ENCODE data around the gene CD79B. TPM values are rescaled to one million over a fixed set of nuclear protein-coding genes. Genes with fewer than 3 reads are reported as not detected.

The CD79B gene
- total and polyA plus RNA-seq, 3 donors from 2014 or later: 0.62 to 4.3 (median 0.87) TPM

DNA sequence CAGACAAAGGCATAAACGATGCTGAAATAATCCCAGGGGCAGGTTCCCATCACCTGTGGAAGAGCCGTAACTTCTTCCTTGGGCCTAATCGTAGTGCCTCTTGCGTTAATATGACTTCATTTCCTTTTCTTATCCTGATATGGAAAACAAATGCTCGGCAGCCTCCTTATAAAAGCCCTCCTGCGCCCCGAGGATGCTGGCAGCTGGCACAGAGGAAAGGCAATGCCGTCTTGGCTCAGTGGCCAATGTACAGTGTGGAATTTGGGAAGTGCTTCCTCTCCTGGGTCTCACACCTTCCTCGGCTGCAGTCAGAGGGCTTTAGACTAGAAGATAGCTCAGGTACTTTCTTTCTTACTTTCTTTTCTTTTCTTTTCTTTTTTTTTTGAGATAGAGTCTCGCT lies 37.1 kb upstream of the CD79B start:
- H3K27ac ChIP-seq: no peak overlapping the region
- no peaks in the 10 kb centered on the region for H3K36me3 ChIP-seq (ENCODE audit: low read depth, missing control alignments)
- H3K9me3 ChIP-seq: no peaks in the 10 kb centered on the region
- TF ChIP-seq, protein P1, sequence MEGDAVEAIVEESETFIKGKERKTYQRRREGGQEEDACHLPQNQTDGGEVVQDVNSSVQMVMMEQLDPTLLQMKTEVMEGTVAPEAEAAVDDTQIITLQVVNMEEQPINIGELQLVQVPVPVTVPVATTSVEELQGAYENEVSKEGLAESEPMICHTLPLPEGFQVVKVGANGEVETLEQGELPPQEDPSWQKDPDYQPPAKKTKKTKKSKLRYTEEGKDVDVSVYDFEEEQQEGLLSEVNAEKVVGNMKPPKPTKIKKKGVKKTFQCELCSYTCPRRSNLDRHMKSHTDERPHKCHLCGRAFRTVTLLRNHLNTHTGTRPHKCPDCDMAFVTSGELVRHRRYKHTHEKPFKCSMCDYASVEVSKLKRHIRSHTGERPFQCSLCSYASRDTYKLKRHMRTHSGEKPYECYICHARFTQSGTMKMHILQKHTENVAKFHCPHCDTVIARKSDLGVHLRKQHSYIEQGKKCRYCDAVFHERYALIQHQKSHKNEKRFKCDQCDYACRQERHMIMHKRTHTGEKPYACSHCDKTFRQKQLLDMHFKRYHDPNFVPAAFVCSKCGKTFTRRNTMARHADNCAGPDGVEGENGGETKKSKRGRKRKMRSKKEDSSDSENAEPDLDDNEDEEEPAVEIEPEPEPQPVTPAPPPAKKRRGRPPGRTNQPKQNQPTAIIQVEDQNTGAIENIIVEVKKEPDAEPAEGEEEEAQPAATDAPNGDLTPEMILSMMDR (IDR thresholded peaks at IDR 0.05): no peak
- TF ChIP-seq POLR2A (IDR thresholded peaks at IDR 0.05): no peak
- H3K4me1 ChIP-seq: no peaks in the 10 kb centered on the region
- WGBS, 2 donors: 80 to 87% methylated on average over 9 to 10 of the region's 10 CpGs
- H3K27me3 ChIP-seq: no peaks in the 10 kb centered on the region
- intact Hi-C loops (cut with DNase I; ENCODE audit: low total_unique reads): no loop called here
- no peak for DNase-seq
- no peak overlapping the region for H3K4me3 ChIP-seq

DNA sequence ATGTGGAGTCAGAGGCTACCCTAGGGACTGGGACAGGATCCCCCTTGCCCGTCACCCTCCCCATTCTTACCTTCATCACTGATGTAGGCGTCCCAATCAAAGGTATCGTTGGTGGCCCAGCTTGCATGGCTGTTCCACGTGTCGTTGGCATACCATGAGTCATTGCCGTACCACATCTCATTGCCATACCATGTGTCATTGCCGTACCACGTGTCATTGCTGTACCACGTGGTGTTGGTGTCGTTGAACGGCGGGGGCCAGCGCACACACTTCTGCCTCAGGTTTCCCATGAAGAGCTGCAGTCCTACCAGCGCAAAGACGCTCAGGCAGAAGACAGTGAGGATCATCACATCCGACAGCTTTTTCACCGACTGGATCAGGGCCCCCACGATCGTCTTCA lies 35.8 kb upstream of the CD79B start:
- WGBS, 2 donors: 90 to 92% methylated on average over 14 to 19 of the region's 19 CpGs
- H3K36me3 ChIP-seq (ENCODE audit: low read depth, missing control alignments): no peaks in the 10 kb centered on the region
- no peaks in the 10 kb centered on the region for H3K9me3 ChIP-seq
- H3K27me3 ChIP-seq: no peaks in the 10 kb centered on the region
- no peak for DNase-seq
- intact Hi-C loops (cut with DNase I; ENCODE audit: low total_unique reads): no loop called here
- no peak for TF ChIP-seq POLR2A (IDR thresholded peaks at IDR 0.05)
- TF ChIP-seq, protein P1 (IDR thresholded peaks at IDR 0.05): no peak
- no peak overlapping the region for H3K4me3 ChIP-seq
- no peak overlapping the region for H3K27ac ChIP-seq
- H3K4me1 ChIP-seq: peaks cover 5% of the 10 kb centered on the region

DNA sequence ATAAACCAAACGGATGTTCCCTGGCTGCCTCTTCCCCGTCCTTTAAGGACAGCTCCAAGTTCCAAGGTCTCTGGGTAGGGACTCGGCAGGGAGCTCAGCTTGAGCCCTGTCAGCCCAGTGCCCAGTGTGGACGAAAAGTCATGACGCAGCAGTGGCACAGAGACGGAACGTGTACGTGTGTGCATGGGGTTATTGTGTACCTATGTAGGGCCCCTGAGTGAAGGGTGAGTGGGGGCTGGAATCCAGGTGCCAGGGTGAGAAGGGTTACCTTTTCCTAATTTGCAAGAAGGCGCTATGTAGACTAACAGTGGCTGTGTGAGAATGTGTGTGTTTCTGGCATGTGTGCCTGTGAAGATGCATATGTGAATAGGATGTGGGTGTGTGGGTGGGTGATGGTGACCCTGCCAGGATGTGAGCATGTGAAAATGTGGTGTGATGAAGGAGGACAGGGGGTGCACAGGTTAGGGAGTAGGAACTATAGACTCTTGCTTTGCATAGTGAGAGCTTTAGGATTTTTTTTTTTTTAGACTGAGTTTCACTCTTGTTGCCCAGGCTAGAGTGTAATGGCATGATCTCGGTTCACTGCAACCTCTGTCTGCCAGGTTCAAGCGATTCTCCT lies 34.6 kb upstream of the CD79B start:
- TF ChIP-seq POLR2A (IDR thresholded peaks at IDR 0.05): no peak
- TF ChIP-seq, protein P1 (IDR thresholded peaks at IDR 0.05): no peak
- no peak for DNase-seq
- H3K9me3 ChIP-seq: no peaks in the 10 kb centered on the region
- H3K27me3 ChIP-seq: no peaks in the 10 kb centered on the region
- H3K36me3 ChIP-seq (ENCODE audit: low read depth, missing control alignments): no peaks in the 10 kb centered on the region
- no peak overlapping the region for H3K27ac ChIP-seq
- H3K4me1 ChIP-seq: peaks cover 7% of the 10 kb centered on the region
- H3K4me3 ChIP-seq: no peak overlapping the region
- 86 to 91% methylated on average over 11 of the region's 11 CpGs for WGBS, 2 donors
- intact Hi-C loops (cut with DNase I; ENCODE audit: low total_unique reads): no loop called here

GRCh38 chr17:63963123-63963522 lies 31.0 kb upstream of the CD79B start:
- DNase-seq: no peak
- Histone ChIP-seq H3K27ac (no peak overlapping the region), H3K4me1 (peaks cover 7% of the 10 kb centered on the region), H3K27me3 (no peaks in the 10 kb centered on the region), H3K9me3 (no peaks in the 10 kb centered on the region), H3K4me3 (no peak overlapping the region), H3K36me3 (ENCODE audit: low read depth, missing control alignments) (no peaks in the 10 kb centered on the region)
- 71 to 89% methylated on average over 4 of the region's 4 CpGs for WGBS, 2 donors
- TF ChIP-seq, protein P1 (IDR thresholded peaks at IDR 0.05): no peak
- no peak for TF ChIP-seq POLR2A (IDR thresholded peaks at IDR 0.05)
- intact Hi-C loops (cut with DNase I; ENCODE audit: low total_unique reads): no loop called here

- TF ChIP-seq, protein P1 (IDR thresholded peaks at IDR 0.05): no peak
- no peak for TF ChIP-seq POLR2A (IDR thresholded peaks at IDR 0.05)
- H3K4me1 ChIP-seq: peaks cover 7% of the 10 kb centered on the region
- DNase-seq: no peak
- H3K4me3 ChIP-seq: no peak overlapping the region
- 39 to 42% methylated on average over 5 to 10 of the region's 10 CpGs for WGBS, 2 donors
- no peaks in the 10 kb centered on the region for H3K9me3 ChIP-seq
- intact Hi-C loops (cut with DNase I; ENCODE audit: low total_unique reads): no loop called here
- H3K36me3 ChIP-seq (ENCODE audit: low read depth, missing control alignments): no peaks in the 10 kb centered on the region
- H3K27ac ChIP-seq: no peak overlapping the region
- no peaks in the 10 kb centered on the region for H3K27me3 ChIP-seq
Observed at GRCh38 chr17:63962298-63962744, 30.2 kb upstream of the CD79B start.

Measured in testis (tissue), 3 donors.